ENCODE results near the gene EVA1C.

The EVA1C gene

GRCh38 chr21:32391755-32392154, 20.8 kb upstream of the EVA1C start:
- no peak for DNase-seq

GRCh38 chr21:32392299-32392879, 20.1 kb upstream of the EVA1C start:
- DNase-seq, result peak; percentile 3 to 13

GRCh38 chr21:32392880-32393676, 19.4 kb upstream of the EVA1C start, which contains the start of gene URB1:
Gene URB1, minus strand, starts transcription at chr21:32393012. Its CDS starts 102 bp downstream, at chr21:32392910.
- peak; percentile 90 to 92 for DNase-seq

- DNase-seq, result peak in 1 of 2 donors; percentile 59
These were observed 18.9 kb upstream of the EVA1C start for GRCh38 chr21:32393677-32394001.

GRCh38 chr21:32403201-32403777, 9.2 kb upstream of the EVA1C start:
- DNase-seq, result peak; percentile 62 to 71

- DNase-seq, result no peak
These were observed 6.1 kb upstream of the EVA1C start for GRCh38 chr21:32406405-32406804.

- no peak for DNase-seq
These were observed 2.2 kb upstream of the EVA1C start for GRCh38 chr21:32410291-32410690.

GRCh38 chr21:32410916-32411315, 1.6 kb upstream of the EVA1C start:
- no peak for DNase-seq

- DNase-seq, result peak; percentile 40 to 56
These were observed 950 bp upstream of the EVA1C start for GRCh38 chr21:32411350-32412161.

GRCh38 chr21:32413015-32413504, 554 bp downstream of the EVA1C start:
- no peak for DNase-seq

GRCh38 chr21:32413697-32414578, 1.4 kb downstream of the EVA1C start:
- no peak for DNase-seq

- no peak for DNase-seq
These were observed 2.3 kb downstream of the EVA1C start for GRCh38 chr21:32414579-32415358.

GRCh38 chr21:32415451-32416398, 3.2 kb downstream of the EVA1C start:
- no peak for DNase-seq

GRCh38 chr21:32418146-32418545, 5.6 kb downstream of the EVA1C start:
- DNase-seq, result no peak

GRCh38 chr21:32422064-32422463, 9.6 kb downstream of the EVA1C start:
- DNase-seq, result no peak

- DNase-seq, result no peak
These were observed 11.0 kb downstream of the EVA1C start for GRCh38 chr21:32423320-32424190.

GRCh38 chr21:32424191-32424535, 11.7 kb downstream of the EVA1C start:
- no peak for DNase-seq

GRCh38 chr21:32424674-32425073, 12.2 kb downstream of the EVA1C start:
- DNase-seq, result no peak

- no peak for DNase-seq
These were observed 13.1 kb downstream of the EVA1C start for GRCh38 chr21:32425628-32426027.

All from inflammatory macrophage (primary cell).